Panc1 (cell line): ENCODE results near the gene MACF1.

Experiments used
- CTCF ChIP-seq: fragments of 450-650 bp; IDR thresholded peaks from 2 replicates; pipeline ENCODE4 v1.5.1; 2017; ENCODE audit warnings: mild to moderate bottlenecking
- POLR2AphosphoS5 ChIP-seq: IDR thresholded peaks from 2 replicates; pipeline ENCODE4 v1.6.1; 2012; ENCODE audit warnings: mild to moderate bottlenecking, low read depth, low read length, moderate library complexity
- REST ChIP-seq, 2 experiments: IDR thresholded peaks; 2 replicates each; pipeline ENCODE4 v1.6.1; 2011 to 2012; ENCODE audit warnings: low read depth in 2 of 2, control low read depth in 1 of 2, low read length in 1 of 2, mild to moderate bottlenecking in 1 of 2, moderate library complexity in 1 of 2; ENCODE audit not compliant: insufficient read depth in 1 of 2
- SIN3A ChIP-seq: IDR thresholded peaks from 2 replicates; pipeline ENCODE4 v1.6.1; 2012; ENCODE audit warnings: low read depth, mild to moderate bottlenecking, low read length, moderate library complexity, borderline replicate concordance; ENCODE audit not compliant: insufficient read depth
- TCF7L2 ChIP-seq: IDR thresholded peaks from 2 replicates; pipeline ENCODE4 v1.6.1; 2011; ENCODE audit warnings: mild to moderate bottlenecking, low read depth, low read length, inconsistent platforms

- TF ChIP-seq CTCF, result no peak
- TF ChIP-seq REST (IDR thresholded peaks at IDR 0.05; ENCODE audit: insufficient read depth in 1 of 2, low read depth in 2 of 2, low read length in 1 of 2), result no peak
- TF ChIP-seq POLR2AphosphoS5, result no peak
- no peak for TF ChIP-seq TCF7L2
- no peak for TF ChIP-seq SIN3A
Measured at GRCh38 chr1:39425634-39426033, 221.1 kb downstream of the MACF1 start.
